Measurements from ENCODE around the gene MTUS2.

DNA sequence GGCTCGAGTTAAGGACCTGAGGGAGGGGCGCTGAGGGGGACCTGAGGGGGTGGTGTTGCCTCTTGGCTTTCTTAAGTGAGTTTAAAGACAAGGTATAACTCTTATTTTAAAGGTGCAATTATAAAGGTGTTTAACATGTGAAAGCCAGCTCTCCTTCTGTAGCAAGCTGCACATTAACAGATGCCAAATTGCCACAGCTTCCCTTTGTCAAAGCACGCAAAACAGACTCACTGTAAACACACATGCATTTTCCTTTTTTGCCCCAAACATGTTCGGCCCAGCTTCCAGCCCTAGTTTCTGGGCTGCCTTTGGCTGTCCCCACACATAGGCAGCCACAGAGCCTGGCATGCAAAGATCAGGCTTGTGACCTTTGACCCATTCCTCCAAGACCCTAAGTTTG, 663.5 kb downstream of the MTUS2 start:
- TF ChIP-seq, protein P1, sequence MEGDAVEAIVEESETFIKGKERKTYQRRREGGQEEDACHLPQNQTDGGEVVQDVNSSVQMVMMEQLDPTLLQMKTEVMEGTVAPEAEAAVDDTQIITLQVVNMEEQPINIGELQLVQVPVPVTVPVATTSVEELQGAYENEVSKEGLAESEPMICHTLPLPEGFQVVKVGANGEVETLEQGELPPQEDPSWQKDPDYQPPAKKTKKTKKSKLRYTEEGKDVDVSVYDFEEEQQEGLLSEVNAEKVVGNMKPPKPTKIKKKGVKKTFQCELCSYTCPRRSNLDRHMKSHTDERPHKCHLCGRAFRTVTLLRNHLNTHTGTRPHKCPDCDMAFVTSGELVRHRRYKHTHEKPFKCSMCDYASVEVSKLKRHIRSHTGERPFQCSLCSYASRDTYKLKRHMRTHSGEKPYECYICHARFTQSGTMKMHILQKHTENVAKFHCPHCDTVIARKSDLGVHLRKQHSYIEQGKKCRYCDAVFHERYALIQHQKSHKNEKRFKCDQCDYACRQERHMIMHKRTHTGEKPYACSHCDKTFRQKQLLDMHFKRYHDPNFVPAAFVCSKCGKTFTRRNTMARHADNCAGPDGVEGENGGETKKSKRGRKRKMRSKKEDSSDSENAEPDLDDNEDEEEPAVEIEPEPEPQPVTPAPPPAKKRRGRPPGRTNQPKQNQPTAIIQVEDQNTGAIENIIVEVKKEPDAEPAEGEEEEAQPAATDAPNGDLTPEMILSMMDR (conservative IDR thresholded peaks at IDR 0.05; ENCODE audit: low read length): no peak
- TF ChIP-seq EZH2phosphoT487 (IDR thresholded peaks at IDR 0.05; ENCODE audit: borderline replicate concordance): no peak
